ENCODE results near the gene TMEM163.

The TMEM163 gene

DNA sequence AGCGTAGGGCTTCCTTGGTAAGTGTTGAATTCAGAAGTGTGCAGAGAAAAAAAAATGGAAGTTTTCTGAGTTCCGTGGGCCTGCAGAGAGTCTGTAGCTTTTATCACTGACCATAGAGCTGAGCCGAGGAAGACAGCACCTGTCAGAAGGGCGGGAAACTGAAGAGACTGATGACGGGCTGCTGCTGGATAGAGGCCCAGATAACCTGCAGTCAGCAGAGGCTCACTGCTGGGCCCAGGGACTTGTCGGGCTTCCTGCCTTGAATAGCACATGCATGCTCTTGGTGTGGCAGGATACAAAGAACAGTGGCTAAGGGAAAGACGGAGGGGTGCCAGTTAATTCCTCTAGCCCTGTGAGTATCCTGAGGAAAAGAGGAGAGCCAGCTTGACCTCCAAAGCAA lies 298.5 kb downstream of the TMEM163 start:
- H3K36me3 ChIP-seq: peaks cover 0 to 21% (median 7%) of the 10 kb centered on the region in 3 donors
- no peak overlapping the region for H3K4me3 ChIP-seq
- peak overlapping the region in 1 of 2 donors; percentile 5 for H3K27ac ChIP-seq
- no peaks in the 10 kb centered on the region for H3K27me3 ChIP-seq
- peaks cover 0 to 14% (median 9%) of the 10 kb centered on the region in 4 donors for H3K4me1 ChIP-seq
- intact Hi-C loops (cut with DNase I; ENCODE audit: low total_unique reads): no loop called here
- no peaks in the 10 kb centered on the region for H3K9me3 ChIP-seq
- TF ChIP-seq, protein P1, sequence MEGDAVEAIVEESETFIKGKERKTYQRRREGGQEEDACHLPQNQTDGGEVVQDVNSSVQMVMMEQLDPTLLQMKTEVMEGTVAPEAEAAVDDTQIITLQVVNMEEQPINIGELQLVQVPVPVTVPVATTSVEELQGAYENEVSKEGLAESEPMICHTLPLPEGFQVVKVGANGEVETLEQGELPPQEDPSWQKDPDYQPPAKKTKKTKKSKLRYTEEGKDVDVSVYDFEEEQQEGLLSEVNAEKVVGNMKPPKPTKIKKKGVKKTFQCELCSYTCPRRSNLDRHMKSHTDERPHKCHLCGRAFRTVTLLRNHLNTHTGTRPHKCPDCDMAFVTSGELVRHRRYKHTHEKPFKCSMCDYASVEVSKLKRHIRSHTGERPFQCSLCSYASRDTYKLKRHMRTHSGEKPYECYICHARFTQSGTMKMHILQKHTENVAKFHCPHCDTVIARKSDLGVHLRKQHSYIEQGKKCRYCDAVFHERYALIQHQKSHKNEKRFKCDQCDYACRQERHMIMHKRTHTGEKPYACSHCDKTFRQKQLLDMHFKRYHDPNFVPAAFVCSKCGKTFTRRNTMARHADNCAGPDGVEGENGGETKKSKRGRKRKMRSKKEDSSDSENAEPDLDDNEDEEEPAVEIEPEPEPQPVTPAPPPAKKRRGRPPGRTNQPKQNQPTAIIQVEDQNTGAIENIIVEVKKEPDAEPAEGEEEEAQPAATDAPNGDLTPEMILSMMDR (IDR thresholded peaks at IDR 0.05): no peak
- DNase-seq: no peak

DNA sequence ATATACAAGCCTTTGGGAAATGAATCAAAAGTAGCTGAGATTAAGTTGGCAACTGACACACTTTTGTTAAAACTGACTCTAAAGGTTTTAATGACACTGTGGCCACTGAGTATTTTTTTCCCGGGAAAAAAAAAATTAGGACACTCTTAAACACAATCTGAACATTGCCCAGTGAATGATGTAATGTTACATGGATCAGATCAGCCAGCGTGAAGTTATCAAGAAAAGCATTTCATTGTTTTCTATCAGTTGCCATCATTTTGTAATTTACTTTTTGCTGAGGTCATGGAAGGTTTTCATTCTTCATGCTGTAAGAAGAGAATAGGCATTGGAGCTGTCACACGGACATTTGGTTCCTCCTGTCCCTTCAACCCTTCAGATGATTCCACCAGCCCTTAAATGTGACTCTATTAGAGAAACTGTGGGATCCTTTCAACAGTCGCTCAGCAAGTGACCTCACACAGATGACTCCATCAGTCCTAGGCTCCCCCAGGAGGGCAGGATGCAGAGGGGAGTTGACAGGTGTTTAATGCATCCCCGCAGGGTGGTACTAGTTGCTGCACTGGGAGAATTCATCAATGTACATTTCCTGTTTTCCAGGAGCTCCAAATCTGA lies 300.7 kb downstream of the TMEM163 start:
- Histone ChIP-seq H3K4me3 (no peak overlapping the region), H3K9me3 (no peaks in the 10 kb centered on the region), H3K27ac (no peak overlapping the region), H3K36me3 (peaks cover 0 to 8% (median 2%) of the 10 kb centered on the region in 3 donors), H3K27me3 (no peaks in the 10 kb centered on the region), H3K4me1 (peaks cover 0 to 14% (median 9%) of the 10 kb centered on the region in 4 donors)
- intact Hi-C loops (cut with DNase I; ENCODE audit: low total_unique reads): loop anchor here (10.0 kb wide), 1 partner anchor 533 kb away; no protein-coding TSS in a partner anchor
- DNase-seq: no peak
- TF ChIP-seq, protein P1 (IDR thresholded peaks at IDR 0.05): no peak

DNA sequence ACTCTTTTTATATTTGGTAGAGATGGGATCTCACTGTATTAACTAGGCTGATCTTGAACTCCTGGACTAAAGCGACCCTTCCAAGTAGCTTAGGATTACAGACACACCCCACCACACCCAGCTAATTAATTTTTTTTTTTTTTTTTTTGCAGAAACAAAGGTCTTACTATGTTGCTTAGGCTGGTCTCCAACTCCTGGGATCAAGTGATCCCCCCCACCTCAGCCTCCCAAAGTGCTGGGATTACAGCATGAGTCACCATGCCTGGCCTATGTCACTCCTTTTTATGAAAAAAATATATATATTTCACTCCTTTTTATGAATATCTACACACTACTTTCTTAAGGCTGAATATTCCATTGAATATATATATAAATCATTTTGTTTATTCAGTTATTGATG lies 302.2 kb downstream of the TMEM163 start:
- Histone ChIP-seq H3K36me3 (peaks cover 0 to 4% (median 0%) of the 10 kb centered on the region in 3 donors), H3K27me3 (no peaks in the 10 kb centered on the region), H3K4me3 (no peak overlapping the region), H3K27ac (no peak overlapping the region), H3K4me1 (peaks cover 0 to 13% (median 9%) of the 10 kb centered on the region in 4 donors), H3K9me3 (no peaks in the 10 kb centered on the region)
- DNase-seq: no peak
- TF ChIP-seq, protein P1 (IDR thresholded peaks at IDR 0.05): no peak
- intact Hi-C loops (cut with DNase I; ENCODE audit: low total_unique reads): loop anchor here (10.0 kb wide), 1 partner anchor 532 kb away; no protein-coding TSS in a partner anchor

DNA sequence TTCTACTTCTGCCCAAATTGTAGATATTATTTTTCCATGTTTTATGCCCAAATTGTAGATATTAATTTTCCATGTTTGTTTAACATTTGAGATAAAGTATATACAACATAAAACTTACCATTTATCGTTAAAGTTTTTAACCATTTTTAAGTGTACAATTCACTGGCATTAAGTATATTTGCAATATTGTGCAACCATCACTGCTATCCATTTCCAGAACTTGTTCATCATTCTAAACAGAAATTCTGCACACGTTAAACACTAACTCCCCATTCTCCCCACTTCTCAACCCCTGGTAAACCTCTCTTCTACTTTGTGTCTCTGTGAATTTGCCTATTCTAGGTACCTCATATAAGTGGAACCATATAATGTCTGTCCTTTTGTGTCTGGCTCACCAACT lies 302.8 kb downstream of the TMEM163 start:
- intact Hi-C loops (cut with DNase I; ENCODE audit: low total_unique reads): loop anchor here (10.0 kb wide), 1 partner anchor 531 kb away; no protein-coding TSS in a partner anchor
- no peaks in the 10 kb centered on the region for H3K27me3 ChIP-seq
- H3K4me3 ChIP-seq: no peak overlapping the region
- peaks cover 0 to 4% (median 0%) of the 10 kb centered on the region in 3 donors for H3K36me3 ChIP-seq
- no peaks in the 10 kb centered on the region for H3K9me3 ChIP-seq
- TF ChIP-seq, protein P1 (IDR thresholded peaks at IDR 0.05): no peak
- H3K27ac ChIP-seq: no peak overlapping the region
- no peak for DNase-seq
- H3K4me1 ChIP-seq: peaks cover 0 to 13% (median 9%) of the 10 kb centered on the region in 4 donors

DNA sequence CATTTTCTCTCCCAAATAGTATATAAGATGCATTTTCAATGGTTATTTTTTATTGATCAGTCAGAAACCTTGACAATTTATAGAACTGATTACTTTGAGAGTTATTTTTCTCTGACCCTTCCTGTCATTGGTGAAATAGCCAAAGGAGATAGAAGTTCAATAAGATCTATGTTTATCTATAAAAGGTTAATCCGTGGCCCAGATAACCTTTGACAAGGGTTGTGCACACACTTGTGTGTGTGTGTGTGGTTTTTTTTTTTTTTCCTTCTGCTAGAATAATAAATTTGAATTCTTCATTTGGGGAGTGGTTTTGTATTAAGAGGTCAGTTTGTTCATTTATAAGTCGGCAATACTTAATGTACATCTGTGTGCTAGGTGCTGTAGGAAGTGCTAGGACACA lies 304.9 kb downstream of the TMEM163 start:
- Histone ChIP-seq H3K36me3 (peaks cover 0 to 4% (median 0%) of the 10 kb centered on the region in 3 donors), H3K27me3 (no peaks in the 10 kb centered on the region), H3K4me1 (peaks cover 0 to 14% (median 10%) of the 10 kb centered on the region in 4 donors), H3K4me3 (no peak overlapping the region), H3K27ac (no peak overlapping the region), H3K9me3 (no peaks in the 10 kb centered on the region)
- TF ChIP-seq, protein P1 (IDR thresholded peaks at IDR 0.05): no peak
- no peak for DNase-seq
- intact Hi-C loops (cut with DNase I; ENCODE audit: low total_unique reads): loop anchor here (5.0 to 10.0 kb wide), 3 partner anchors 37 to 529 kb away; no protein-coding TSS in a partner anchor
